ENCODE measurements around the gene DHX58. TPM values are rescaled to one million over a fixed set of nuclear protein-coding genes. Genes with fewer than 3 reads are reported as not detected.

DHX58 gene
- total and polyA plus RNA-seq, 10 of the 15 experiments (the other 5 are each of a cell fraction or from before 2014, with no cell fraction given) = 3.5 to 69.8 (median 16.4) TPM

GRCh38 chr17:42053731-42054500 is 58.6 kb downstream of the DHX58 start:
- Histone ChIP-seq H3K27me3 (replicated peaks in 1 of 2; ENCODE audit: control insufficient read depth in 2 of 2, insufficient read depth in 2 of 2, low read length in 1 of 2) (peaks cover 4 to 5% of the 10 kb centered on the region in 2 experiments), H3K79me2 (ENCODE audit: control insufficient read depth, insufficient read depth, low read length) (no peaks in the 10 kb centered on the region), H3K27ac (ENCODE audit: control insufficient read depth, insufficient read depth) (no peak overlapping the region), H3K9me3 (replicated peaks; ENCODE audit: control insufficient read depth, insufficient read depth, low read length) (peaks cover 8% of the 10 kb centered on the region; the same call in 2 of the 3 replicates), H3K4me2 (ENCODE audit: control insufficient read depth, insufficient read depth) (no peak overlapping the region), H3K4me3 (no peak overlapping the region), H3K4me1 (ENCODE audit: control insufficient read depth, insufficient read depth, low read length) (no peaks in the 10 kb centered on the region), H2AFZ (ENCODE audit: control insufficient read depth, low read depth, low read length) (no peak overlapping the region), H3K9ac (ENCODE audit: control insufficient read depth, insufficient read depth, low read length) (no peak overlapping the region), H4K20me1 (ENCODE audit: control insufficient read depth, insufficient read depth) (no peaks in the 10 kb centered on the region), H3K36me3 (ENCODE audit: control insufficient read depth in 2 of 2, insufficient read depth in 2 of 2, low read length in 1 of 2) (no peaks in the 10 kb centered on the region)
- SMC1A ChIA-PET (ENCODE audit: uncharacterized antibody, unreplicated experiment) = no interaction called here
- no TSS peak for BruUV-seq (replicated peaks)
- 16% methylated on average over 12 of the region's 12 CpGs for WGBS (ENCODE audit: insufficient coverage, insufficient replicate concordance, low lambda C conversion rate, missing lambda C conversion rate)
- RAD21 ChIA-PET (ENCODE audit: unreplicated experiment) = no interaction called here
- FAIRE-seq (no peak), DNase-seq (ENCODE audit: low read depth, low spot score) (no peak), ATAC-seq (no peak)
- TF ChIP-seq POLR2A (IDR thresholded peaks at IDR 0.05; ENCODE audit: low read depth, low read length) = no peak
- no peak for TF ChIP-seq RUNX3 (IDR thresholded peaks at IDR 0.05; ENCODE audit: low read length)
- TF ChIP-seq SMAD5 (IDR thresholded peaks at IDR 0.05; ENCODE audit: low read depth) = no peak
- TF ChIP-seq PAX5 (IDR thresholded peaks at IDR 0.05; ENCODE audit: borderline replicate concordance, low read depth, low read length) = no peak
- TF ChIP-seq ZNF622 (IDR thresholded peaks at IDR 0.05) = no peak
- TF ChIP-seq ZSCAN29 (IDR thresholded peaks at IDR 0.05) = no peak
- TF ChIP-seq PBX3 (IDR thresholded peaks at IDR 0.05; ENCODE audit: insufficient replicate concordance, low read depth, low read length) = no peak
- TF ChIP-seq BCL11A (IDR thresholded peaks at IDR 0.05; ENCODE audit: low read depth, low read length) = no peak
- no peak for TF ChIP-seq JUNB (IDR thresholded peaks at IDR 0.05)
- TF ChIP-seq PRDM15 (CRISPR knock-in tag; IDR thresholded peaks at IDR 0.05) = no peak
- no peak for TF ChIP-seq ASH2L (IDR thresholded peaks at IDR 0.05; ENCODE audit: borderline replicate concordance, low read depth)
- no peak for TF ChIP-seq HDGF (IDR thresholded peaks at IDR 0.05)
- no peak for TF ChIP-seq SMARCA5 (IDR thresholded peaks at IDR 0.05)
- no peak for TF ChIP-seq YY1 (IDR thresholded peaks at IDR 0.05; ENCODE audit: low read depth, low read length)
- CTCF ChIA-PET = no interaction called here
- POLR2A ChIA-PET = no interaction called here
- intact Hi-C loops (cut with micrococcal nuclease; ENCODE audit: unreplicated experiment) = no loop called here
- in situ Hi-C loops (cut with MboI) = no loop called here
